ENCODE data around the gene FAM184A. TPM values are rescaled to one million over a fixed set of nuclear protein-coding genes. Genes with fewer than 3 reads are reported as not detected.
"Not testable (repeated sequence)": the region's sequence is repeated elsewhere in the genome, so short reads cannot be mapped to it uniquely, and the experiment has no call there.

FAM184A gene
- total RNA-seq, 6 experiments from 2014 or later: not detected

GRCh38 chr6:119006974-119007373, 71.5 kb downstream of the FAM184A start:
- Mint-ChIP-seq H3K36me3 (ENCODE audit: low read depth) (no peaks in the 10 kb centered on the region), H3K27ac (no peak overlapping the region), H3K4me1 (ENCODE audit: low read depth) (no peaks in the 10 kb centered on the region), H3K9me3 (peaks cover 3% of the 10 kb centered on the region; the same call in 1 of the 2 replicates), H3K4me3 (no peak overlapping the region), H3K27me3 (ENCODE audit: insufficient read depth) (no peaks in the 10 kb centered on the region)
- DNase-seq: no peak
- TF ChIP-seq CTCF (IDR thresholded peaks at IDR 0.05): no peak

GRCh38 chr6:119002069-119002468, 76.4 kb downstream of the FAM184A start:
- TF ChIP-seq CTCF (IDR thresholded peaks at IDR 0.05): no peak
- Mint-ChIP-seq H3K27me3 (ENCODE audit: insufficient read depth) (no peaks in the 10 kb centered on the region; the same call in 1 of the 2 replicates), H3K4me3 (no peak overlapping the region), H3K27ac (no peak overlapping the region), H3K4me1 (ENCODE audit: low read depth) (no peaks in the 10 kb centered on the region), H3K9me3 (no peaks in the 10 kb centered on the region), H3K36me3 (ENCODE audit: low read depth) (no peaks in the 10 kb centered on the region)
- DNase-seq: no peak

- H3K27me3 Mint-ChIP-seq (ENCODE audit: insufficient read depth): no peaks in the 10 kb centered on the region; the same call in 1 of the 2 replicates
- DNase-seq: no peak
- no peaks in the 10 kb centered on the region for H3K4me1 Mint-ChIP-seq (ENCODE audit: low read depth)
- H3K27ac Mint-ChIP-seq: no peak overlapping the region
- no peaks in the 10 kb centered on the region for H3K36me3 Mint-ChIP-seq (ENCODE audit: low read depth)
- H3K9me3 Mint-ChIP-seq: no peaks in the 10 kb centered on the region
- no peak for TF ChIP-seq CTCF (IDR thresholded peaks at IDR 0.05)
- no peak overlapping the region for H3K4me3 Mint-ChIP-seq
Measured at GRCh38 chr6:118999494-119000040, 78.9 kb downstream of the FAM184A start.

GRCh38 chr6:118997426-118997825, 81.0 kb downstream of the FAM184A start:
- DNase-seq: not testable (repeated sequence)

GRCh38 chr6:118996289-118996820, 82.1 kb downstream of the FAM184A start:
- no peak overlapping the region for H3K4me3 Mint-ChIP-seq
- H3K36me3 Mint-ChIP-seq (ENCODE audit: low read depth): no peaks in the 10 kb centered on the region
- no peak overlapping the region for H3K27ac Mint-ChIP-seq
- no peaks in the 10 kb centered on the region for H3K9me3 Mint-ChIP-seq
- no peak for TF ChIP-seq CTCF (IDR thresholded peaks at IDR 0.05)
- no peaks in the 10 kb centered on the region; the same call in 1 of the 2 replicates for H3K27me3 Mint-ChIP-seq (ENCODE audit: insufficient read depth)
- no peaks in the 10 kb centered on the region for H3K4me1 Mint-ChIP-seq (ENCODE audit: low read depth)
- no peak for DNase-seq

More at GRCh38 chr6:118997426-118997825, 81.0 kb downstream of the FAM184A start:
- H3K27me3 Mint-ChIP-seq (ENCODE audit: insufficient read depth); H3K9me3 Mint-ChIP-seq; H3K4me3 Mint-ChIP-seq; H3K36me3 Mint-ChIP-seq (ENCODE audit: low read depth); H3K27ac Mint-ChIP-seq; H3K4me1 Mint-ChIP-seq (ENCODE audit: low read depth): not testable (repeated sequence)

- Mint-ChIP-seq H3K4me3 (no peak overlapping the region), H3K4me1 (ENCODE audit: low read depth) (no peaks in the 10 kb centered on the region), H3K9me3 (no peaks in the 10 kb centered on the region), H3K27me3 (ENCODE audit: insufficient read depth) (no peaks in the 10 kb centered on the region; the same call in 1 of the 2 replicates), H3K36me3 (ENCODE audit: low read depth) (no peaks in the 10 kb centered on the region), H3K27ac (no peak overlapping the region)
- no peak for TF ChIP-seq CTCF (IDR thresholded peaks at IDR 0.05)
- DNase-seq: no peak
Measured at GRCh38 chr6:118993803-118994251, 84.6 kb downstream of the FAM184A start.
